A549 (cell line): ENCODE results near the gene PTGFR. TPM values are rescaled to one million over a fixed set of nuclear protein-coding genes. Genes with fewer than 3 reads are reported as not detected.

ENCODE experiments used
- ATAC-seq, 2 experiments: fragments of 200-7000 bp in 1 of 2; fragments of >200 bp in 1 of 2; cut with Nextera tagmentation in 1 of 2; cut with Tn5 transposase in 1 of 2; 3 replicates each; pipeline versions ENCODE4 v1.8.0 to v1.9.1; 2018 to 2020; ENCODE audit warnings: mild to moderate bottlenecking in 1 of 2, moderate library complexity in 1 of 2
- CTCF ChIA-PET: fragments of 300-600 bp; sonication (Branson Sonifier 250); formaldehyde crosslinking; extraction: SDS; loops from one replicate; lab custom pipeline; 2021; ENCODE audit warnings: antibody characterized with exemption, inconsistent platforms; lab: Yijun Ruan, JAX
- POLR2A ChIA-PET: fragments of 350-600 bp; formaldehyde crosslinking; extraction: SDS; loops from one replicate; lab custom pipeline; 2021; ENCODE audit warnings: antibody characterized with exemption, inconsistent platforms; lab: Yijun Ruan, JAX
- DNase-seq, 2 experiments: peaks; one replicate each; pipeline versions ENCODE4 v3.0.0 to v3.0.0-alpha.2; 2011 to 2016; ENCODE audit warnings: low read depth in 1 of 2, low spot score in 1 of 2
- FAIRE-seq: peaks from 2 replicates; lab custom pipeline; 2011; peaks lifted over from hg19 to GRCh38; lab: Jason Lieb, UNC
- H3K27ac ChIP-seq, 2 experiments: fragments of >200 bp; sonication (Bioruptor Twin); formaldehyde crosslinking; 3 replicates each; pipeline ENCODE4 v1.5.1; 2016 to 2017
- H3K4me1 ChIP-seq: fragments of >200 bp; sonication (Bioruptor Twin); formaldehyde crosslinking; 3 replicates; pipeline ENCODE4 v1.6.1; 2016
- H3K4me2 ChIP-seq: fragments of >200 bp; sonication (Bioruptor Twin); formaldehyde crosslinking; 3 replicates; pipeline ENCODE4 v1.6.1; 2016
- H3K4me3 ChIP-seq: fragments of >200 bp; sonication (Bioruptor Twin); formaldehyde crosslinking; 3 replicates; pipeline ENCODE4 v1.5.1; 2016
- H3K9me3 ChIP-seq: fragments of >200 bp; sonication (Bioruptor Twin); formaldehyde crosslinking; 3 replicates; pipeline ENCODE4 v1.6.1; 2016
- ATOH8 ChIP-seq: fragments of 250-450 bp; sonication (Bioruptor Pico); IDR thresholded peaks from 2 replicates; pipeline ENCODE4 v1.5.0; 2020; ENCODE audit warnings: low read depth, mild to moderate bottlenecking, moderate library complexity
- BCL3 ChIP-seq: fragments of >200 bp; sonication (Bioruptor Twin); formaldehyde crosslinking; IDR thresholded peaks from 3 replicates; pipeline ENCODE4 v1.6.1; 2016
- CEBPB ChIP-seq, 2 experiments: fragments of >200 bp in 1 of 2; sonication (Bioruptor Twin) in 1 of 2; formaldehyde crosslinking in 1 of 2; IDR thresholded peaks; 2 replicates each; pipeline ENCODE4 v1.6.1; 2012 to 2016
- CHD2 ChIP-seq: fragments of 150-350 bp; IDR thresholded peaks from 2 replicates; pipeline ENCODE4 v1.6.1; 2014; ENCODE audit warnings: low read length; ENCODE audit not compliant: partially characterized antibody
- CTCF ChIP-seq: fragments of >200 bp; sonication (Bioruptor Twin); formaldehyde crosslinking; IDR thresholded peaks from 3 replicates; pipeline ENCODE4 v1.5.1; 2016
- EHF ChIP-seq: fragments of 250-450 bp; sonication (Bioruptor Pico); IDR thresholded peaks from 2 replicates; pipeline ENCODE4 v1.5.0; 2020; ENCODE audit warnings: mild to moderate bottlenecking
- EHMT2 ChIP-seq: fragments of 200-600 bp; sonication (generic); IDR thresholded peaks from 2 replicates; pipeline ENCODE4 v1.6.1; 2016; ENCODE audit warnings: antibody characterized with exemption, low read depth, mild to moderate bottlenecking, moderate library complexity
- FOSL2 ChIP-seq, 2 experiments: fragments of 450-650 bp in 1 of 2; fragments of >200 bp in 1 of 2; sonication (Bioruptor Twin) in 1 of 2; formaldehyde crosslinking; IDR thresholded peaks; 2 replicates each; pipeline versions ENCODE4 v1.5.0 to v1.6.1; 2016 to 2020; ENCODE audit warnings: mild to moderate bottlenecking in 1 of 2, moderate library complexity in 1 of 2
- HOXB5 ChIP-seq: fragments of 250-450 bp; sonication (Bioruptor Pico); IDR thresholded peaks from 2 replicates; pipeline ENCODE4 v1.5.0; 2020; ENCODE audit warnings: mild to moderate bottlenecking, moderate library complexity
- JUNB ChIP-seq: fragments of >200 bp; sonication (Bioruptor Twin); formaldehyde crosslinking; IDR thresholded peaks from 2 replicates; pipeline ENCODE4 v1.6.1; 2016
- MAX ChIP-seq: IDR thresholded peaks from 2 replicates; pipeline ENCODE4 v1.6.1; 2012
- MYC ChIP-seq: IDR thresholded peaks from 2 replicates; pipeline ENCODE4 v1.6.1; 2012; ENCODE audit warnings: mild to moderate bottlenecking, inconsistent platforms, low read length, improper control_type of control experiment, borderline replicate concordance
- PHF8 ChIP-seq: fragments of 200-600 bp; sonication (generic); IDR thresholded peaks from 2 replicates; pipeline ENCODE4 v1.6.1; 2016; ENCODE audit warnings: low read depth, mild to moderate bottlenecking, antibody characterized with exemption, moderate library complexity, borderline replicate concordance
- RARB ChIP-seq: fragments of 250-450 bp; sonication (Bioruptor Pico); IDR thresholded peaks from 2 replicates; pipeline ENCODE4 v1.8.0; 2021; ENCODE audit warnings: mild to moderate bottlenecking, moderate library complexity
- REST ChIP-seq: fragments of 200-600 bp; sonication (generic); IDR thresholded peaks from 2 replicates; pipeline ENCODE4 v1.6.1; 2016; ENCODE audit warnings: antibody characterized with exemption, mild to moderate bottlenecking, moderate library complexity
- RNF2 ChIP-seq: fragments of 200-600 bp; sonication (generic); IDR thresholded peaks from 2 replicates; pipeline ENCODE4 v1.6.1; 2016; ENCODE audit warnings: low read depth, mild to moderate bottlenecking, antibody characterized with exemption, moderate library complexity, borderline replicate concordance
- SMC3 ChIP-seq: fragments of >200 bp; sonication (Bioruptor Twin); formaldehyde crosslinking; IDR thresholded peaks from 3 replicates; pipeline ENCODE4 v1.6.1; 2018; ENCODE audit warnings: inconsistent platforms
- SREBF2 ChIP-seq: fragments of 450-650 bp; IDR thresholded peaks from 2 replicates; pipeline ENCODE4 v1.6.1; 2014; ENCODE audit warnings: mild to moderate bottlenecking, moderate library complexity
- TP53 ChIP-seq: fragments of 250-450 bp; sonication (Bioruptor Pico); IDR thresholded peaks from 2 replicates; pipeline ENCODE4 v1.5.0; 2021; ENCODE audit warnings: mild to moderate bottlenecking, moderate library complexity
- ZNF302 ChIP-seq: fragments of 250-450 bp; sonication (Bioruptor Pico); IDR thresholded peaks from 2 replicates; pipeline ENCODE4 v1.9.0; 2021; ENCODE audit warnings: inconsistent platforms, mild to moderate bottlenecking, moderate library complexity
- ZSCAN20 ChIP-seq: fragments of 250-450 bp; sonication (Bioruptor Pico); IDR thresholded peaks from 2 replicates; pipeline ENCODE4 v1.8.0; 2022; ENCODE audit warnings: mild to moderate bottlenecking, moderate library complexity
- WGBS: methylation state at CpG from one replicate; pipeline ENCODE4 v1.1.6; 2017; ENCODE audit errors: missing lambda C conversion rate; 5-methylcytosine and 5-hydroxymethylcytosine counted together
- polyA plus RNA-seq, 4 experiments: library from polyadenylated mRNA; depleted of rRNA in 3 of 4; stranded (reverse); fragments of >200 nt; fragmentation: RNase III in 1 of 4; extraction: RNeasy Plus Mini Kit Qiagen cat#74134 plus additional on column Dnase treatment in 1 of 4; gene quantifications; 2 replicates in 3 of 4; 3 replicates in 1 of 4; pipeline ENCODE4 v1.2.3, GENCODE V29; 2011 to 2017
- TF ChIP-seq, protein P1 (sequence below): fragments of 450-650 bp; IDR thresholded peaks from 2 replicates; pipeline ENCODE4 v1.6.1; 2014; ENCODE audit warnings: antibody characterized with exemption

Gene PTGFR
- polyA plus RNA-seq, 2 of the 4 experiments (the other 2 are of a cell fraction) = not detected

DNA sequence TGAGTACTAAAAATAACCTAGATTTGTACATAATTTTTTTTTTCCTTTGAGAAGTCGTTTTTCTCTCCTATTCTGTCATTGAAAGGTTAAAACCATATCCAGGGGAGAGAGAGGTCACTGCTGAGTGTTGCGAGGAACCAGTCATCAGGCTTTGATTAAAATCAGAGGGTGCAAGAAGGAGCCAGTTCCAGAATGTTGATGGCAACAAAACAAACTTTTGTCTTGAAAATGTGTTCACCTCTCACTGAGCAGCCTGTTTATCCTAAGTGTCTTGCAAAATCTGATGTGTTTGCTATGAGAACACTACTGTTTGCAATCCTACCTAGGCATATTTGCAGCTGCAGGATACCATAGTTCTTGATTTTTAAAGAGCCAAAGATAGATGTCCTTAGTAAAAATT lies 25.9 kb downstream of the PTGFR start (continued):
- no peak for TF ChIP-seq REST
- TF ChIP-seq ZSCAN20 (CRISPR knock-in tag) = no peak
- no peak for TF ChIP-seq FOSL2 (IDR thresholded peaks at IDR 0.05)
- no peak for TF ChIP-seq FOSL2 (CRISPR knock-in tag; IDR thresholded peaks at IDR 0.05)
- TF ChIP-seq ATOH8 (CRISPR knock-in tag) = no peak
- TF ChIP-seq, all 56 proteins: peak for 0

GRCh38 chr1:78519446-78519845 lies 28.7 kb downstream of the PTGFR start:
- no peak overlapping the region for H3K4me3 ChIP-seq
- H3K27ac ChIP-seq = no peak overlapping the region
- no peaks in the 10 kb centered on the region for H3K9me3 ChIP-seq
- H3K4me2 ChIP-seq = no peak overlapping the region
- no peak for FAIRE-seq
- ChIA-PET CTCF (no interaction called here), POLR2A (no interaction called here)
- 5% methylated on average over 4 of the region's 4 CpGs for WGBS
- TF ChIP-seq MAX = no peak
- no peak for TF ChIP-seq PHF8
- TF ChIP-seq TP53 (CRISPR knock-in tag) = no peak
- TF ChIP-seq, protein P1, sequence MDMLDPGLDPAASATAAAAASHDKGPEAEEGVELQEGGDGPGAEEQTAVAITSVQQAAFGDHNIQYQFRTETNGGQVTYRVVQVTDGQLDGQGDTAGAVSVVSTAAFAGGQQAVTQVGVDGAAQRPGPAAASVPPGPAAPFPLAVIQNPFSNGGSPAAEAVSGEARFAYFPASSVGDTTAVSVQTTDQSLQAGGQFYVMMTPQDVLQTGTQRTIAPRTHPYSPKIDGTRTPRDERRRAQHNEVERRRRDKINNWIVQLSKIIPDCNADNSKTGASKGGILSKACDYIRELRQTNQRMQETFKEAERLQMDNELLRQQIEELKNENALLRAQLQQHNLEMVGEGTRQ = no peak
- TF ChIP-seq CEBPB (IDR thresholded peaks at IDR 0.05) = no peak
- no peak for TF ChIP-seq MYC
- TF ChIP-seq HOXB5 (CRISPR knock-in tag) = no peak
- no peak for TF ChIP-seq EHMT2
- no peak for TF ChIP-seq BCL3
- no peak for TF ChIP-seq RARB
- no peak for TF ChIP-seq RNF2
- no peak for TF ChIP-seq ZNF302 (CRISPR knock-in tag)
- TF ChIP-seq EHF (CRISPR knock-in tag) = no peak
- no peak for TF ChIP-seq CHD2
- TF ChIP-seq SREBF2 = no peak
- DNase-seq = no peak
- H3K4me1 ChIP-seq = no peaks in the 10 kb centered on the region
- ATAC-seq = no peak

DNA sequence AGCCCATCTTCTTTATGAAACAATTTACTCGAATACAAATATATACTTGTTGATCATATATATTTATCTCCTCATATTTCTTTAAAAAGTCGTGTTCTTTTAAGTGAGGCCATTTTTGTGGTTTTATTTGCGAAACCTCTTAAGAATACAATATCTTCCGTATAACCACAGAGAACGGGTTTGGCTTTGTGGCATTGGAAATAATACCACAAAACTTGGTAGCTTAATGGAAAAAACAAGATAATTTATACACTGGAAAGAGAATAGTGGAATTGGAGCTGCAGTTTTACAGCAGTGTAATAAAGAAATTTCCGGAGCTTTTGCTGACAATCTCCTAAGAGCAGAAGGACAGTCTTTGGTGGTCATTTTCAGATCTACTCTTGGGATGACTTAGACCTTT lies 29.4 kb downstream of the PTGFR start:
- no peaks in the 10 kb centered on the region for H3K9me3 ChIP-seq
- no peak overlapping the region for H3K4me2 ChIP-seq
- ChIA-PET CTCF (no interaction called here), POLR2A (no interaction called here)
- TF ChIP-seq EHMT2 (no peak), CTCF (no peak), REST (no peak), SMC3 (no peak), JUNB (no peak)
- FAIRE-seq = no peak
- H3K4me3 ChIP-seq = no peak overlapping the region
- no peak overlapping the region for H3K27ac ChIP-seq
- DNase-seq = no peak
- no peaks in the 10 kb centered on the region for H3K4me1 ChIP-seq
- 37% methylated on average over 6 of the region's 6 CpGs for WGBS
- no peak for ATAC-seq
